GM19455 (cell line): Measurements from ENCODE around the gene AKT2.

Experiments
- ATAC-seq: cut with Tn5 transposase; IDR thresholded peaks from one replicate; pipeline ENCODE4 v1.9.1; 2021; ENCODE audit not compliant: unreplicated experiment

Gene AKT2

DNA sequence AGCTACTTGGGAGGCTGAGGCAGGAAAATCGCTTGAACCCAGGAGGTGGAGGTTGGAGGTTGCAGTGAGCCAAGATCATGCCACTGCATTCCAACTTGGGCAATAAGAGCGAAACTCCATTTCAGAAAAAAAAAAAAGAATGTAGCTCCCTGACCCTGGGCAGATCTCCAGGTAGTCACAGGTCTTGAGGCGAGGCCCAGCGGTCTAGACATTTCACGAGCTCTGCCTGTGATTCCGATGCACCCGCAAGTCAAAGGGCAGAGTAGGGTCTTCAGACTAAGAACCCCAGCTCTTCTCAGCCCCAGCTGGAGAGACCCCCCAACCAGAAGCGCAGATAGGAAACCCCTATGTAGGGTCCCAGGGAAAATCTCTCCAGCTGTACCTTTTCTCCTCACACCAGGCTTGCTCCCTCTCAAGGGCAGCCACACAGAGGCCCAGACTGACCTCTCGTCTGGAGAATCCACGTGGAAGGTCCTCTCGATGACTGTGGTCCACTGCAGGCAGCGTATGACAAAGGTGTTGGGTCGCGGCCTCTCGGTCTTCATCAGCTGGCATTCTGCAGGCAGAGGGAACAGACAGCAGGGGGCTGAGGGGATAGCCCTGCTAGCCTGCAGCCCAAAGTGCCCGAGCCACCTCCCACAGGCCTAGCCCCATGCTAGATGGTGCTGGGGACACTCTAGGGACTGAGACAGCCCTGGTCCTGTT, 30.3 kb downstream of the AKT2 start:
- no peak for ATAC-seq

DNA sequence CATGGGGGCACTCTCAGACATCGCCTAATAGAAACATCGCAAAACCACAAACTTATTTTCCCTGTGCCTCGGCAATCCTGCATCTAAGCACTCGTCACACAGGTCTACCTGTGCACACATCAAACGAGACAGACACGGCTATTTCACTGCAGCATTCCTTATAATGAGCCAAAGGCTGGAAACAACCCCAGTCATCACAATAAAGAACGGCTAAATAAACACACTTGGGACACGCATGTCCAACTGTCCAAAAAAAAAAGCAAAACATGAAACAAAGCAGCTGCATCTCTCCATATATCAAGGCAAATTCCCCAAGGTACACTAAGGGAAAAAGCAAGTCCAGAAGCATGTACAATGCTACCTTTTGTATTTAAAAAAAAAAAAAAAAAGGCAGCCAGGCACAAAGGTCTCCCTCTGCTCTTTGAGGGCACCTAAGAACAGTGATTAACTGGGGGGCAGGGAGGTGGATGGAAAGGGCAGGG, 31.5 kb downstream of the AKT2 start:
- ATAC-seq = no peak

DNA sequence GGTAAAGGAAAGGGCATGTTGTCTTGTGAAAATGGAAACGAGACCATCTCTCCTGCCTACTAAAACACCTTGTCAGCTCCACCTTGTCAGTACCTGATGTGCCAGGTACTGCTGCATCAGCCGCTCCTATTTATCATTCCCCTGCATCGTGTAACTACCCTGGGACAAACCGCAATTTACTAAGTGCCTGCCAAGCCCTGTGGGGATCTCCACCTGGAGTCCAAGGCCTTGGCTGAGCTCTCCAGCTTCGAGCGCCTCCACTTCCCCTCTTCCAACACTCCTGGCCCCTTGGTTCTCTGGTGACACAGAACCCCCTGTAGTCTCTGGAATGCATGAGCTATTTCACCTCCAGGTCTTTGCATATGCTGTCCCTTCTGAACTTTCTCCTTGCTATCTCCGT, 32.8 kb downstream of the AKT2 start:
- ATAC-seq = no peak

DNA sequence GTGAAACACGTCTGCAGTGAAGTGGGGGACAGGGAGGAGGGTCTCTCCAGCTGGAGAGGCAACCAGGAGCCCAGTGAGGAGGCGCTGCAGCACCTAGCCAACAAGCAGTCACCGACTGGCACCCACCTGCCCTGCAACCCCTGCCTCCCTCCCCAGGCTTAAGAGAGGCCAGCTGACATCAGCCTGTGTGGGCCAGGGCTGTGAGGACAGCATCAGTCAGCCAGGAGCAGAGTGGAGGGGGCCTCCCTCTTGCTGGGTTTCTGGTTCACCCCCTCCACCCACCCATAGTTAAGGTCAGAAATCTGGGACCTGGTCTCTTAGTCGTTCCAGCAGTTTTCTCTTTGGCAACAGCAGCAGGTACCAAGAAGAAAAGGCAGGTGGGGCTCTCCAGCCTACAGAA, 33.2 kb downstream of the AKT2 start:
- no peak for ATAC-seq

DNA sequence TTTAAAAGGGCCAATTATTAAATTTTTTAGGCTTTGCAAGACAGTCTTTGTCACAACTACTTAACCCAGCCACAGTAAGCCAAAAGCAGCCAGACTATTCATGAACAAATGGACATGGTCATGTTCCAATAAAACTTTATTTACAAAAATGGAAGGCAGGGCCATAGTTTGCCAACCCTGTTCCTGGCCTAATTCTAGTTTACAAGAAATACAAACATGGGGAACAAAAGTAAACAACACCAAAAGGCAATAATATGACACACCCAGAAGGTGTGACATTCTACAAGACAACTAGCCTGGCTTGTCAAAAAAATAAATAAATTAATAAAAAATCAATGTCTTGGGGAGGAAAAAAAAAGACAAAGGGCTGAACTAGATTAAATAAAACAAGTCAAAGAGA, 33.9 kb downstream of the AKT2 start:
- ATAC-seq = no peak

DNA sequence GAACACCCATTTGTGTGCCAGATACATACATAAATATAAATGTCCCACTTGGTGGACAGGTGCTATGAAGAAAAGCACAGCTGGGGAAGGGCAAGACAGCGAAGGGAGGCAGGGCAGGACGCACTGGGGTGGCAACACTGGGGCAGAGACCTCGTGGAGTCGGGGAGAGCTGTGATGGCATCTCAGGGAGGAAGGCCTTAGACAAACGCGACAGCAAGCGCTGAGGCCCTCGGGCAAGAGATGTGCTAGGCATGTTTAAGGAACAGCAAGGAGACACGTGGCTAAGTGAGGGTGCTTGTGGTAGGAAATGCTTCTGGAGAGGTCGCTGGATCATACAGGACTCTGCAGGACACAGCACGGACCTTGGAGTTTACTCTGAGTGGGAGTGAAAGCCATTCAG, 35.4 kb downstream of the AKT2 start:
- no peak for ATAC-seq

DNA sequence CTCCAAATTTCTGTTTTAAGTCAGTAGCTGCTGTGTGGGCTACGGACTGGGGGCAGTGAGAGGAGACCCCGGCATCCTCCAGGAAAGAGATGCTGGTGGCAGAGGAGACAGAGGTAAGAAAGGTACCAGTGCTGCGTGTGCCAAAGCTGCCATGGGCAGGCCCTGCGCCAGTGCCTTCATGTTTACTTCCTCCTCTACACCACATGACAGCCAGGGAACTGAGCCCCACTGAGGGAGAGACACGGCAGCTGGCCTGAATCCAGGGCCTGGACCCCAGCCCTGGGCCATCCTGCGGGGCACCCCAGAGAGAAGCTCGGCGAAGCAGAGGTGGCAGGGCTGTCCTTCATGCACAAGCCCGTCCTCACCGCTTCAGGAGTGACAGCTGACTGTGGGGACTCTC, 35.9 kb downstream of the AKT2 start:
- ATAC-seq = no peak

DNA sequence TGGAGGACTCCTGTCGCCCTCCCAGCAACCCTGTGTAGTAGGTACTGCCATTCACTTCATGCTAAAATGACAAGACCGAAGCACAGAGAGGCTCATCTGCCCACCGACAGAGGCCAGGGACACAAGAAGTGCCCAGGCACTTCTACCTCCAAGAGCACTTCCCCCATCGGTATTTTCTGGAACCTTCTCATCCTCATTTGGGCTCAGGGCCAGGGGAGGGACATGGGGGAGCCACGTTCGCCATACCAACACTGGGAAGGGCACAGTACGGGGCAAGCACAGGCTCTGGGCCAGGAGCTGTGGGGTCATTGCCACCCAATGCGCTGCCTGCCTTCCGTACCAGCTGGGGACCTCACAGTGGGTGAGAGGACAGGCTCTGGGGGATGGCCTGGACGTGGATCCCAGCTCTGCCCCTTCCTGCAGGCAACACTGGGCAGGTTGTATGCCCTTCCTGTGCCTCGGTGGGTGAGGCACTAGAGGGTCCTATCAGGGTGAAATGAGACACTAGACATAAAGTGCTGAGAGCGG, 37.3 kb downstream of the AKT2 start:
- ATAC-seq = no peak

DNA sequence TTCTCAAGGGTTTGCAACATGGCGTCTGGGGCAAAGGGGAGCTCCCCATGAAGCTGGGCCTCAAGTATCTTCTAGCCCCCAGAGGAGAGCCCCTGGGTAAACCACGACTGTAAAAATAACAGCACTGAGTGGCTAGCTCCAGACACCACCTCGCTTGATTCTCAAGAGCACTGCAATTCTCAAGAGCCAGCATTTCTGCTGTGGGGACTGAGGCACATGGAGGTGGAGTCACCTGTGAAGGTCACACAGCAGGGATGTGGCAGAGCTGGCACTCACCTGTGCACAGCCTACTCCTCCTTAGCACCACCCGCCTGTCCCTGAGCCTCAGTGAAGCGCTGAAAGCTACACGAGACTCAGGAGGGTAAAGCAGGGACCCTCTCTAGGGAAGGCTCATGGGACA, 38.0 kb downstream of the AKT2 start:
- ATAC-seq = no peak

DNA sequence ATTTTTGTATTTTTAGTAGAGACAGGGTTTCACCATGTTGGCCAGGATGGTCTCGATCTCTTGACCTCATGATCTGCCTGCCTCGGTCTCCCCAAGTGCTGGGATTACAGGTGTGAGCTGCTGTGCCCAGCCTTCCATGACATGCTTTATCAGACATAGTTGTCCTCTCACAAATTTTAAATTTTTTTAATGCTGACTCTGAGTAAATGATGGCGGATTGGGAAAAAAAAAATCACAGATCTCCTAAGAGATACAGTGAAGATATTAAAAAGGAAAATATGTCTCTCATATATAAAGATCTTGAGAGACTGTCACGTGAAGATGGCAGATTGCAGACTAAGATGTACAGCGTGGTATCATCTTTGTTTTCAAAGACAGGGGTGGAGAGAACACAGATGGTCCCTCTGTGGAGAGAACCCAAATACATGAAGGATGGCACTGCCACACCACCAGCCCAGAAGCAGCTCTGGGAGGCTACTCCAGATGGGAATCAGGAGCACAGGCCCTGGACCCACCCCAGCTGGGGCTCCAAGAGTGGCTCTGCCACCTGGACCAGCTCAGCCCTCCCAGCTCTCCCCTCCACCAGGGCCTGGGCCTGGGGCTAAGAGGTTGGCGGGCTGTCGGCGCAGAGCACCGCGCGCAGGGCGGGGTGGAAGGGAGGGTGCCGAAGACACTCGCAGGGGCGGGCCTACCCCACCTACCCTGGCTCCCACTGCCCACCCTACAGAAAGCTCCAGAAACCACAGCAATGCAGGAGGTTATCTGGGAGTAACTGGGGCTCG, 38.7 kb downstream of the AKT2 start:
- ATAC-seq = no peak

DNA sequence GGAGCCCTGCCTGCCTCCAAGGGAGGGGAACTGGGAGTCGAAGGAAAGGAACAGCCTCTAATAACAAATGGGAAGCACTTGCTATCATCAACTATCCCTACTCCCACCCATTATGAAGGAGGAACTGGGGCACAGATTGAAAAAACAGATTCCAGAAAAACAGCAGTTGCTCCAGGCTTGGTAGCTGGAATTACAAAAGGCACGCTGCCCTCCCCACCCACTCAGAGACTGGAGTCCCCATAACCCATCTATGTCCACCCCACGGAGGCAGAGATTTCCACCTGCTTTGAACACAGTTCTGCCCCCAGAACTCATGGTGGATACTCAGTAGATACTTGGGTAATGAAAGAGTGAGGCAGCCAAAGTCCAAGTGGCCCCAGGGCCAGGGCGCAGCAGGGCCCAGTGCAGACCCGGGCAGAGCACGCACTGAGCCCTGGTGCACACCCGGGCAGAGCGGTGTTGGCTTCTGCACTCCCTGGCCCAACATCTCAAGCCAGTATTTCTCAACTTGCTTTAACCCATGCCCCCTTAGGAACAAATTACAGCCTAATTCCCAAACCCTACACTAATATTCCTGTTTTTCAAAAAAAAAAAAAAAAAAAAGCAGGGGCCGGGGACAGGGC, 39.5 kb downstream of the AKT2 start:
- ATAC-seq = no peak

DNA sequence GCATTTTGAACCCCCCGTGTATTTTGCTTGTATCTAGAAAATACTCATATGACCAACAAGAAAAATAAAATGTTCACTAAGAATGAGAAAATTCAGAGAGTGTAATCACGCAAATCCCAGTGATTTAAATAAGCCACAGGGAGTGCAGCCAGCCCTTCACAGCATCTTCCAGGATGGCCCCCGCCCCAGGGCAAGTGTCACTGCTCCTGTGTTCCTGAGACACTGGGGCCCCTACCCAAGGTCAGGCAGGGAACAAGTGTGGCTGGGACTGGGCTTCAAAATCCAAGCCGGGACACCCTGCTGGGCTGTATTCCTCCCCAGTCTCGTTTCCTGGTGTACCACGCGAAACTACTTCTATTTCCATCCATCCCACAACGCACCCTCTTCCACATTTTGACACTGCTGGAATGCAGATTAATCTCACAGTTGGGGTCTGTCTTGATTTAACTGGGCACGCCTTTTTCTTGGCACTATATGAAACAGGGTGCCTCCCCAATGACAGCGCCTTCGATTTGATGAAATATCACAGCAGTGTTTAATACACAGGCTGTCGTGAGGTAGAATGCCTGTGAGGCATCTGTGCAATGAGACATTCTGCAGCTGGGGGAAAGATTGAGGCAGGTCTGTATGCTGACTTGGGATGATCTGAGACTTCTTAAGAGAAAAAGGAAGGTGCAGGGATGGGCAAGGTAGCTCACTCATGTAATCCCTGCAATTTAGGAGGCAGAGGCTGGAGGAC, 40.4 kb downstream of the AKT2 start:
- no peak for ATAC-seq

DNA sequence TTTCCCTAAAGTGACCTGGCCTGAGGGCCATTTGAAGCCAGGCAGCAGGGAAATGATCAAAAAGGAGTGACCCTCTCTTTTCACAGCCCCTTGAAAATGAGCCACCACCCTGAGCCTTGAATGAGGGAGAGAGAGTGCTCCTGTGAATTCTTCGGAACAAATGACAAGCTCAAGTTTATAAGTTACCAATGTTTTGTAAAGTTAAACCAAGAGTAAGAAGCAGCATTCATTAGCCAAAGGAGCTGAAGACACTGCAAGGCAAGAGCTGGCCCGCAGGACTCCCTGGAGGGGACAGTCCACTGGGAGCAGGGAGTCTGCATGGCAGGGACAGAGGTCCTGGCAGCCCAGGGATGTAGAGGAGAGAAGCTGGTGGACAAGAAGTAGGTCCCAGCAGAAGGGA, 42.0 kb downstream of the AKT2 start:
- no peak for ATAC-seq

DNA sequence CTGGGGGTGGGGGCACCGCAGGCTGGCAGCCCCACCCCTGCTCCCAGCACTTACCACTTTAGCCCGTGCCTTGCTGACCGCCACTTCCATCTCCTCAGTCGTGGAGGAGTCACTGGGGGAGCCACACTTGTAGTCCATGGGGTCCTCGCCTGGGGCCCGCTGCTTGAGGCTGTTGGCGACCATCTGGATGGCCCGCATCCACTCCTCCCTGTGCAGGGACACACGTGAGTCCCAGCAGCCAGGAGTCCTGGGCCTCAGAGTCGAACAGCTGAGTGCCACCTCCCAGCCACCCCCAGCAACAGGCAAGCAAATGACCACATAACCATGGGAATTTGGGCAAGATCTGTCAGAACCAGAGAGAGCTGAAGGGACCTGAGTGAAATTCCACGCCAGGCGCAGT, 42.7 kb downstream of the AKT2 start:
- no peak for ATAC-seq

DNA sequence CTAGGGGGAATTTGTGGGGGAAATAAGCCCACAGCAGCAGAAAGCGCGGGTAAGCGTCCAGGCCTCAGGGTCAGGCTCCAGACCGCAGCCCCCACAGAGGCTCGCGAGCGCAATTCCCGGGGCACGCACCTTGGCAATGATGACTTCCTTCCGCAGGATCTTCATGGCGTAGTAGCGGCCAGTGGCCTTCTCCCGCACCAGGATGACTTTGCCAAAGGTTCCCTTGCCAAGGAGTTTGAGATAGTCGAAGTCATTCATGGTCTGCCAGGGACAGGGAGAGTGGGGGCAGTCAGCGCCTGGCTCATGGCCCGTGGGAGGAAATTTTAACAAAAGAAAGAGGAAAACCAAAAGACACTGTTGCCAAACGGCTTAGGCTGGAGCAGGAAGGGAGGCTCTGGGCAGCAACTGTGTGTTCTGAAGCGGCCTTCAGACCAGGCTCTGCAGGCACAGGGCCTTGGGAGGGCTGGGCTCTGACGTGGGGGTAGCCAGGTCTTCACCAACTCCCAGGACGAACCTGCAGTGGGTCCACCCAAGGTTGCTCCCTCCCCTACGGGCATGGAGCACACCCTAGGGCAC, 43.2 kb downstream of the AKT2 start:
- no peak for ATAC-seq

DNA sequence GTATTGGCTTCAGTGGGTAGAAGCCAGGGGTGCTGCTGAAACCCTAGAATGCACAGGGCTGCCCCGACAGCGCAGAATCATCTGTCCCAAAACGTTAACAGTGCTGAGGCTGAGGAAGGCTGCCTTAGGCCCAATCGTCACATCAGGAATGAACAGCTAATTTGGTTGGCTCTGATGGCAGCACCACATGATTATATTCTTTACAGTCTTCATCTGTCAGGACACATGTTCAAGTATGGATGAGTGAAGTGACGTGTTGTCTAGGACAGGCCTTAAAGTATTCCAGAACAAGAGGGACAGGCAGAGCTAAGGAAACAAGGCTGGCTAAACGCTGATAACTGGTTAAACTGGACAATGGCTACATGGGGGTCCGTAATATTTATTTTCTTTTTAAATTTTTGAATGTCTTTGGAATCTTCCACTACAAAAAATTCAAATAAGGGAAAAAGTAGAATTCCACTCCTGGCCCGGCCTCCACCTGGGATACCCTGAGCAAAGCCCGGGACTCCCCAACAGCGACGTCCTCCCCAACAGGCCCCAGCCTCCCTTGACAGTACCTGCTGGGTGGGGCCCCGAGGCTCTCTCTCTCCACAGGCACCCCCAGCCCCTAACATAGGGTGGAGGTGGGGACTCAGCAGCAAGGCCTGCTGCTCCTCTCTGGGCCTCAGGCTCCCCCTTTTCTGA, 43.9 kb downstream of the AKT2 start:
- ATAC-seq = no peak

DNA sequence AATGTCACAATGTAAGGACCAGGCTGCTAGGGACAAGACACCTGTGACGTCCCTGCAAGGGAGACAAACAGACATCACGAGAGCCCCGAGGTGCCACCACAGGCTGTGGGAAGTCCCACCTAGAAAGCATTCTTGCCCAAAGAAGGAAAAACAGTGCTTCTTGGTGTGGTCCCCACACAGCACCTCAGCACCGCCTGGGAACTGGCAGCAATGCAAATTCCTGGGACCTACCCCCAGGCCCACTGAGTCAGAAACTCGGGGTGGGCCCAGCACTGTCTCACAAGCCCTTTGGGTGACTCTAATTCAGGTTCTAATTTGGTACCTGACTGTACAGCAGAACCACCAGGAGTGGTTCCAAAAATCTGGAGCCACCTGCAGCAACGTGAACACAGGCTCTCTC, 44.8 kb downstream of the AKT2 start:
- ATAC-seq = no peak

DNA sequence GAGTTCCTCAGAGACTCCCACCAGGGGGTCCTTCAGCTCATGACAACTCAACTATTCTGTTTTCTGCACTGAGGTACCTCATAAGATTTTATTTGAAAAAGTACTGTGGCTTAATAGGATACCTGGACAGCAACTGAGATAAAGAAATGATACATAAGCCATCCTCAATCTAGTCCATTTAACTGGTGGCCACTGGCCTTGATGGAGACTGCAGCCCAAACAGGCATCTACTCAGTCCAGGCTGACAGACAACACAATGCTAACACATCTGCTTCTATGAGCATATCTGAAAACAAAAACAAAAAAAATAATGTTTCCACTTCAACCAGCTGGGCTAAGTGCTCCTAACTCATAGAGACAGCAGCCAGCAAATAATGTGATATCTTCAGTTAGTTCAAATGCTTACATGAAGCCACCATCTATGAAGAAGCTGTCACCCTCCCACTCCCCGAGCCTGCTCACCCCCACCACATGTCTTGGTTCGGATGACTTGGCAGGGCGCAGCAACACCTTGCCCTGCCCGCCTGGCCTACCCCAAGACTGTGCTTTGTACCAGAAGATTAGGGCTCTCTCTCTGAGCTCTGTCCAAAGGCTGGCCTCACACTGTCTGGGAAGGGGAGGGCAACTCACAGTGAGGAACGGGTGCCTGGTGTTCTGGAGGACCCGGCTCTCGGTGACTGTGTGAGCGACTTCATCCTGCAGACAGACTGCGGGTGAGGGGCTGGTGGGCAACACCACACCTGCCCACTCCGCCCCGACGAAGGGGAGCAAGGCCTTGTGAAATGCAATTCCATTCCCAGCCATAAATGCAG, 45.5 kb downstream of the AKT2 start:
- ATAC-seq = no peak

DNA sequence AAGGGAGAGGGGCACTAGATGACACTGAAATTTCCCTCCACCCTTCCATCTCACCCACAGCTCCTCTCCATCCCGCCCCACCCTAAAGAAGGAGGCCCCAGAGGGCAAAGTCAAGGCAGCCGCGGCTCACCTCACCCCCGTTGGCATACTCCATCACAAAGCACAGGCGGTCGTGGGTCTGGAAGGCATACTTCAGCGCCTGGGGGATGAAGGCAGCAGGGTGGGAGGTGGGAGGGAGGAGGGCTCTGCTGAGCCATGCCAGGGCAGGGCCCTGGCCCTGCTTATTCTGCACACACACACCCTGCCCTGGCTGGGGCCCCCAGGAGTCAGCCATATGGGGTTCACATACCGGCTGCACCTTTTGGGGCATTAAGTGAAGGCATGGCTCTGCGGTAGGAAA, 46.4 kb downstream of the AKT2 start:
- ATAC-seq = no peak
